ENCODE data around the gene ARHGAP8. TPM values are rescaled to one million over a fixed set of nuclear protein-coding genes. Genes with fewer than 3 reads are reported as not detected.

Gene ARHGAP8
- total and polyA plus RNA-seq, 10 of the 15 experiments (the other 5 are each of a cell fraction or from before 2014, with no cell fraction given), result 0.33 TPM; not detected in 9

- Histone ChIP-seq H3K36me3 (ENCODE audit: control insufficient read depth in 2 of 2, insufficient read depth in 2 of 2, low read length in 1 of 2) (no peaks in the 10 kb centered on the region; a peak in 1 of 4 replicates), H3K27ac (ENCODE audit: control insufficient read depth, insufficient read depth) (no peak overlapping the region), H2AFZ (ENCODE audit: control insufficient read depth, low read depth, low read length) (no peak overlapping the region), H3K79me2 (ENCODE audit: control insufficient read depth, insufficient read depth, low read length) (no peaks in the 10 kb centered on the region), H3K27me3 (replicated peaks in 1 of 2; ENCODE audit: control insufficient read depth in 2 of 2, insufficient read depth in 2 of 2, low read length in 1 of 2) (no peaks in the 10 kb centered on the region), H3K9ac (ENCODE audit: control insufficient read depth, insufficient read depth, low read length) (no peak overlapping the region), H3K4me2 (ENCODE audit: control insufficient read depth, insufficient read depth) (no peak overlapping the region), H3K9me3 (replicated peaks; ENCODE audit: control insufficient read depth, insufficient read depth, low read length) (no peaks in the 10 kb centered on the region), H4K20me1 (ENCODE audit: control insufficient read depth, insufficient read depth) (no peaks in the 10 kb centered on the region), H3K4me1 (ENCODE audit: control insufficient read depth, insufficient read depth, low read length) (no peaks in the 10 kb centered on the region), H3K4me3 (no peak overlapping the region)
- RAD21 ChIA-PET (ENCODE audit: unreplicated experiment), result no interaction called here
- in situ Hi-C loops (cut with MboI), result no loop called here
- no TSS peak for BruUV-seq (replicated peaks)
- no peak for DNase-seq (ENCODE audit: low read depth, low spot score)
- no peak for FAIRE-seq
- WGBS (ENCODE audit: insufficient coverage, insufficient replicate concordance, low lambda C conversion rate, missing lambda C conversion rate), result 45% methylated on average over 11 of the region's 11 CpGs
- POLR2A ChIA-PET, result no interaction called here
- SMC1A ChIA-PET (ENCODE audit: uncharacterized antibody, unreplicated experiment), result no interaction called here
- CTCF ChIA-PET, result no interaction called here
- no peak for ATAC-seq
- intact Hi-C loops (cut with micrococcal nuclease; ENCODE audit: unreplicated experiment), result no loop called here
- TF ChIP-seq BACH1 (IDR thresholded peaks at IDR 0.05; ENCODE audit: borderline replicate concordance), result no peak
- TF ChIP-seq GATAD2B (conservative IDR thresholded peaks at IDR 0.05; ENCODE audit: low read depth), result no peak
- no peak for TF ChIP-seq BRCA1 (IDR thresholded peaks at IDR 0.05; ENCODE audit: low read depth, low read length)
- TF ChIP-seq NFXL1 (IDR thresholded peaks at IDR 0.05; ENCODE audit: borderline replicate concordance), result no peak
- no peak for TF ChIP-seq HDAC2 (IDR thresholded peaks at IDR 0.05)
- no peak for TF ChIP-seq NKRF (conservative IDR thresholded peaks at IDR 0.05)
- TF ChIP-seq ZSCAN29 (IDR thresholded peaks at IDR 0.05), result no peak
- no peak for TF ChIP-seq E4F1 (IDR thresholded peaks at IDR 0.05; ENCODE audit: borderline replicate concordance, partially characterized antibody)
- TF ChIP-seq USF1 (IDR thresholded peaks at IDR 0.05; ENCODE audit: borderline replicate concordance, extremely low read length, insufficient read depth, low read depth, low read length), result no peak
- TF ChIP-seq HSF1 (IDR thresholded peaks at IDR 0.05; ENCODE audit: low read depth, low read length), result no peak
- no peak for TF ChIP-seq TCF12 (IDR thresholded peaks at IDR 0.05; ENCODE audit: low read depth, low read length)
- TF ChIP-seq TCF7 (IDR thresholded peaks at IDR 0.05; ENCODE audit: borderline replicate concordance), result no peak
- TF ChIP-seq HDAC6 (IDR thresholded peaks at IDR 0.05; ENCODE audit: unreplicated experiment), result no peak
- no peak for TF ChIP-seq ELK1 (IDR thresholded peaks at IDR 0.05; ENCODE audit: low read depth, low read length)
Observed at GRCh38 chr22:44726439-44726838, 25.9 kb upstream of the ARHGAP8 start.

Data from GM12878 (cell line).